Left kidney (tissue), 2 donors: ENCODE results near the gene RBM47. TPM values are rescaled to one million over a fixed set of nuclear protein-coding genes. Genes with fewer than 3 reads are reported as not detected.
A peak's percentile ranks its signal among the peaks of the same experiment; 100 is the strongest.
"Not testable (repeated sequence)": the region's sequence is repeated elsewhere in the genome, so short reads cannot be mapped to it uniquely, and the experiment has no call there.

ENCODE experiments used
- DNase-seq: peaks from one replicate; pipeline ENCODE4 v3.0.0-alpha.2; 2013
- polyA plus RNA-seq: library from polyadenylated mRNA; unstranded; fragments of 120-200 nt; gene quantifications from one replicate; pipeline ENCODE4 v1.2.1, GENCODE V29; 2013; ENCODE audit not compliant: insufficient read length

The RBM47 gene
- polyA plus RNA-seq, 1 donor: 86.9 TPM

DNA sequence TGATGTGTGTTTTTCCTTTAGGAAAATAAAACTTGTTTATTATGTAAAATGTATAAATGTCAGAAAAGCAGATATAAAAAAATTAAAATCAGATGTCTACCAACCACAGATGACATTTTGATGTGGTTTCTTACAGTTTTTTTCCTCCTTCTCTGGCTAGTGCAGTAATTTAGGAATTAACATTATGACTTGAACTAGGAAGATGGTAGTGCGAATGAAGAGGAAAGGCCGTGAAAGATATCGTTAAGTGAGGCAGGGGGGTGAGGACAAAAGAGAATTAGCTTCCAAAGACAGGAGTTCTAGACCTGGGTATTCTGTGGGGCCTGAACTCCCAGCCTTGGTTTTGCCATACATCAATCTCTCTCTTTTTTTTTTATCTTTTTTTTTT is 98.0 kb downstream of the RBM47 start:
- no peak for DNase-seq

DNA sequence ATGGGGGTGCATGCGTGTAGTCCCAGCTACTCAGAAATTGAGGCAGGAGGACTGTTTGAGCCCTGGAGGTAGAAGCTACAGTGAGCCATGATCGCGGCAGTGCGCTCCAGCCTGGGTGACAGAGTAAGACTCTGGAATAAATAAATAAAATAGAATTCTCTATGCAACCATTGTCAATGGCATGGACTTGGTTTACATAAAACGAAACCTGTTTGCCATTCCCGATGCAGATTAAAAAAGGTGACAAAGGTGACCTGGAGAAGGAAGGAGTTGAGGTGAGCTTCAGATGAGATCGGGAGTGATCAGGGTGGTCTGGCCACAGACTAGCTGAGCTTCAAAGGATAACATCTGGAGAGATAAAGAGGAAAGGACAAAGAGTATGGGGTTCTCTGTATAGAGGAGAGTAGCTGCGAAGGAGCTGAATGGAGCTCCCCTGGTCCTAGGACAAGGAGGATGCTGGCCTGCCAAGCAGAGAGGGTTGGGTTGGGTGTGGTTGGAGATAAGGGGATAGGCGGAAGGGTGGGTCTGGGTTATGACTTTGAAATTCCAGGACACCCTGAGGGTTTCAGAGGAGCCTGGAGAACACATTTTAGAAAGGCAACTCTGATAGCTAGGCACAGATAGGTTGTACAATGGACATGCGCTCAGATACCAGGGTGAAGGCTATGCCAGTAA is 98.6 kb downstream of the RBM47 start:
- no peak for DNase-seq

DNA sequence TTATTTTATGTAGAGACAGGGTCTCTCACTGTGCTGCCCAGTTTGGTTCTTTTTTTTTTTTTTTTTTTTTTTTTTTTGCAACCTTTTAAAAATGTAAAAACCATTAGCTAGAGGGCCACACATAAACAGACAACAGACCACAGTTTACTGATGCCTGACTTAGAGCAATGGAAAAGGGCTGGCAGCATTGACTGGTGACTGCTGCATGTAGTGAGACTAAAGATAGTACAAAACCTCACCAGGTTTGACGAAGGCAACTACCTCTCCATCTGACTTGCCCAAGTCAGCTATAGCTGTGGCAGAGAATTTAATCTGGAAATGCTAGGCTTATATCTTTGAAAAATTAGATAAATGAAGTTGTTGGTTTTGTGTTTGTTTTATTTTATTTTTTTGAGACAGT is 102.9 kb downstream of the RBM47 start:
- no peak for DNase-seq

DNA sequence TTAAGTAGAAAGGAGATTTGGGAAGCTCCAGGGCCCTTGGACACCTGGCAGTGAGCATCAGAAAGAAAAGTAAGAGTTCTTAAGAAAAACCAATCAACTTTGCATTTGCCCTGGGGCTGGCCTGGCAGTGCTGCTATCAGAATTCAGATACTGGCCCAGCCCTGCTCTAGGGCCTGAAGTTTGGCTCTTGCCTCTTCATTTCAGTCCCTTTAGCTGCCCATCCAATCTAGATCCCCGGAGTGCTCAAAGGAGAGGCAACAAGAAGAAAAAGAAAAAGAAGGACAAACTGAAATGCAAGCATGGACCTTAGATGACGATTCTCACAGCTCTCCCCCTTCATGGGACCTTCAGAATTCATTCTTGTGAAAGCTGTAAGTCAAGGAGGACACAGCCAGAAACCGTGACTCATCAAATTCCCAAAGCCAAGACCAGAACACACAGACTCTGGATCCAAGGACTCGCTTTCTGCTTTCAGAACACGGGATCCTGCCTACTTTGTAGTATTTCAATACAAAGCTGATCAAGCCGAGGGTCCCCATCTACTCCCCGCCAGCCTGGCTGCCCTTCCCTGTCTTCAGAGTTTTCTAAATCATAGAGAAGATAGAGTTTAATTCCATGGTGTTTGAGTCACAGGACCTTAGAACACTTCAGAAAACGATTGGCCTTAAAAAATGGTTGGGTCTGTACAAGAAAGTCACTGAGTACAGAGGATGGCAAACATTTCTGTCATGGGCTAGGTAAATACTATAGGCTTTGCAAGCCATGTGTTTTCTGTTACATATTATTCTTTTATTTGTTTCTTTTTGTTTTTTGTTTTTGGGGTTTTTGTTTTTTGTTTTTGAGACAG is 103.7 kb downstream of the RBM47 start:
- no peak for DNase-seq

DNA sequence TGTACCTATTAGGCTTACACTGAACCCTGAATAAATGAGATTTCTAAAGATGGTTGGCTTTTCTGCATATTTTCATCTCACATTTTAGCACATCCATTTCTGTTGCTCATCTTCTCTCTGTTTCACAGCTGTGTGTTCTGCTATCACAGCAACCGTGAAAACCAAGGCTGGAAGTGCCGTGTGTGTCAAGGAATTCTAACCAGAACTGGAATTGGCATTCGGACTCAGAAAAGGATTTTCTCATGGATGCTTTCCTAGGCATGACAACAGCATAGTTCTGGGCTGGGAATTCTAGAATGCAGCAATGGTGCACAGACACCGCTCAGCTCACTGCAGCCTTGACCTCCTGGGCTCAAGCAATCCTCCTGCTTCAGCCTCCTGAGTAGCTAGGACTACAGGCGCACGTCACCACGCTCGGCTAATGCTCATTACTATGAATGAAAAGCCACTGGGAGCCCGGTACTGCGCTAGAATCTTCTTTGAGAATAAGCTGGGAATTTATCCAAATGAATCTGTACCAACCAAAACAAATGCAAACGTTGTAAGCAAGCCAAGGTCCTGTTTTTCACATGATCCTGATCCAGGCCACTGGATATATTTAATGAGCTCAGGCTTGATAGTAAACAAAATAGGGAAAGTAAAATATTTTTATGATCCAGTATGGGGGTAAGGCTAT is 105.2 kb downstream of the RBM47 start:
- no peak for DNase-seq

DNA sequence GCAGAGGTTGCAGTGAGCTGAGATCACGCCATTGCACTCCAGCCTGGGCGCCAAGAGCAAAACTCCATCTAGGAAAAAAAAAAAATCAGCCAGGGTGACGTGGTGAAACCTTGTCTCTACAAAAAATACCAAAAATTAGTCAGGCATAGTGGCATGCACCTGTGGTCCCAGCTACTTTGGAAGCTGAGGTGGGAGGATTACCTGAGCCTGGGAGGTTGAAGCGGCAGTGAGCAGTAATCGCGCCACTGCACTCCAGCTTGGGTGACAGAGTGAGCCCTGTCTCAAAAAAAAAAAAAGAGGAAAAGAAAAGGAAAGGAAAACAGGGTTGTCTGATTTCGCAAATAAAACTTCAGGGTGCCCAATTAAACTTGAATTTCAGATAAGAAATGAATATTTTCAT is 106.1 kb downstream of the RBM47 start:
- no peak for DNase-seq

DNA sequence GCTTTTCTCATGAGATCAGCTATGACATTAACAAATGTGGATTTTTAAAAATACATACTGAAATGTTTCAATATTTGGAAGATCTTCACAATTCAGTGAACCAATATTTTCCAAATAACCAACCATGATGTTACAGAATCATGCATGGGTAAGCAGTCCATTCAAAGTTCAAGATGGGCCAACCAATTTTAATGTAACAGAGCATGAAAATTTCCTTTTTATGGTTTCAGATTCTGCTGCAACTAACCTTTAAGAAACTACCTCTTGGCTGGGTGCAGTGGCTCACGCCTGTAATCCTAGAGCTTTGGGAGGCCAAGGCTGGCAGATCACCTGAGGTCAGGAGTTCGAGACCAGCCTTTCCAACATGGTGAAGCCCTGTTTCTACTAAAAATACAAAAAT is 107.7 kb downstream of the RBM47 start:
- DNase-seq: no peak

DNA sequence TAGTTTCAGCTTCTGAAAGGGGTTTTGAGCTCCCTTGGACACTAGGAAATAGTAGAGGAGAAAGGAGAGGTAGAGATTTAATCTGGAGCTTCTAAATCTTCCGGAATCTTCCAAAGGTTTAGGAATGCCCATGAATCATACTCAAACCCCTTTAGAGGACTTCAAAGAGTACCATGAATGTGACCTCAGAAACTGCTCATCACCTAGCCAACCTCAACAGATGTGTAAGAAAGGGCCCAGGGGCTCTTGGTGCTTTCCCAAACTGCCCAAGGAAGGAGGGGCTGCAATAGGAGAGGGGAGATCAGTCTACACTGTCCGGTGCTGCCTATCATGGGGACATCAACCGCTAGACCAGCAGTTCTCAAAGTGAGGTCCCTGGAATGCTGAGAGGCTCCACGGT is 109.1 kb downstream of the RBM47 start:
- no peak for DNase-seq

DNA sequence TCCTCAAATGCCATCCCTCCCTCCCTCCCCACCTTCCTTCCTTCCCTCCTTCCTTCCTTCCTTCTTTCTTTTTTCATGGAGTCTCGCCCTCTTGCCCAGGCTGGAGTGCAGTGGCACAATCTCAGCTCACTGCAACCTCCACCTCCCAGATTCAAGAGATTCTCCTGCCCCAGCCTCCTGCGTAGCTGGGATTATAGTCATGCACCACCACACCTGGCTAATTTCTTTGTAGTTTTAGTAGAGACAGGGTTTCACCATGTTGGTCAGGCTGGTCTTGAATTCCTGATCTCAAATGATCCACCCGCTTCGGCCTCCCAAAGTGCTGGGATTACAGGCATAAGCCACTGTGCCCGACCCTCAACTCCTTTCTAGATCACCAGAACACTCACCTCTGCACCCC is 112.6 kb downstream of the RBM47 start:
- DNase-seq: not testable (repeated sequence)

DNA sequence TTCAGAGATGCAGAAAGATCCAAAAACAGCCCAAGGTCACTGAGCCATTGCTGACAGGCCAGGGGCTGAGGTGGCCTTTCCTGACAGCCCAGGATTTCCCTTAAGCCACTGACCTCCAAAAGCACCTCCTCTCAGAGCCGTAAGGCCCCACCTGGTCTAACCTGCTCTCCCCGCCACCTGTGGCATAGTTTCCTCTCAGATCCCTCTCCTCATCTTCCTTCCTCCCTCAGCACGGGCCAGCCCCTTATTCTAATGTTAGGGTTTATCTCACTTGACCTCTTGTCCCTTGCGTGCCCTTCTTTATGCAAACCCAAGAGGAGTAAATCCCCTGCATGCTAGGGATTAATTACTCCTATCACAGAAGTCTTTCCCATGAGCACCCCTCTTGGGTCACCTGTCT is 113.0 kb downstream of the RBM47 start:
- no peak for DNase-seq

DNA sequence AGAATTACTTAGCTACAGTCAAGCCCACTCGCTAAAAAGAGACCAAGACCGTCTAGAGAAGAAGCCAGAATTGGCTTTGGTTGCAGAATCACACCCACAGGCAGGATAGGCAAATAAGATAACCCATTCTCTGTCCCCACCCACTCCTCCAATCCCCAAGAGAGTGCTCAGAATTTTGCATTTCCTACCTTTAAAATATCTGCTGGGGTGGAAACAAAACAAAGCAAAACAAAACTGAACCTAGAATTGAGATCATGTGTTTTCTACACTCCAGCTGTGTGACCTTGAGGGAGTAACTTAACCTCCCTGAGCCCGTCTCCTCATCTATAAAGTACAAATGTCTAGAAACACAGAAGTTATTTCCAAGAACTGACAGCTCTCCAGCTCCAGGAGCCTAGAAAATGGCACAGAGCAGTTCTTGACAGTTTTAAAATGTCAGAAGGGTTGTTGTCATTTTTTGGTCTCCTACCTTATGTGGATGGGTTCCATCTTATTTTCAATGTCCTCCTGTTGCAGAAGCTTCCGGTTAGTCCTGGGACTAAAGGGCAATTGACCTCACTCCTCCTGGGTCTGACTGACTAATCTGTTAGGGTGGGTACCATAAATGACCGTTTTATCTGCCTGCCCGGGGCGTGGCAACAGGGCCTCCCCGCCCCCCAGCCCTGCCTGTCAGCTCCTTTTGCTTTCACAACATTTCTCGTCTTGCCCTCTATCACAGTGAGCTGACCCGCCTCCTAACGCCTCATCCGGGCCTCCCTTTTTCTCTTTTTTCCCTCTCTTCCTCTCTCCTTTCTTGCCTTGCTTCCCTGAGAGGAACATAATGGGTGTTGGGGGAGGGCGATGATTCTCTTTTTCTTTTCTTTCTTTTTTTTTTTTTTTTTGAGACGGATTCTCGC is 114.0 kb downstream of the RBM47 start:
- no peak for DNase-seq

DNA sequence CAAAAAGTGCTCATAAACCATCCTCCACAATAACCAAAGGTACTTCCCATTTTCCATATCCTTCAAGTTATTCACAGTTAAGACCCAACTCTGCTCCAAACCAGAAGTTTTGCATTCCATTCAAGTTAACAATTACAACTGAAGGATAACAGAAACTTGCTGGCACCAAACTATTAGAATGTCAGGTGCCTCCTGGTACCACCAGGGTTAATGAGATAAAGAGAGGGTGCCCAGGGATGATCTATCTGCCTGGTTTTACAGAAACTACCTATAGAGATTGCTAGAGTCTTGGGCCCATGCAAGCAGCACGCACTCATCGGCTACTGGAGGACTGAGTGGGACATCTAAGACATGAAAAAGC is 114.6 kb downstream of the RBM47 start:
- DNase-seq: peak; percentile 74

DNA sequence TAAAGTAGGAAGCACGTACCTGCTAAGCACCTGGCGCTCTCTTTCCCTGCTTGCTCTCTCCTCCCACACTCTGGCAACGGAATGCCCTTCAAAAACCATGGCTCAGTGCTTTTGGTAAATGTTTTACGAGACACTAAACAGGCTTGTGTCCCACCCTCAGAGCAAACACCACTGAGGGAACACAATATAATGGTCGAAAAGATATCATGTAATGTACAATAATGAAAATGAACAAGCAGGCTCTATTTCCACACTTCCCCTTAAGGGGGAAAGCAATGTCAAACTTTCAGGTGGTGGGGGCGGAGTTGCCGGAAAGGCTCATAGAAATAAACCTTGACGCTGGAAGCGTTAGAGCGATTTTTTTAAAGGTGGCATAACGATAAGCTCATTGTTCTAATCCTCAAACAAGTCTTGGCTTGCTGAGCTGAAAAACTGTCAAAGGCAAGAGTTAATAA is 115.1 kb downstream of the RBM47 start:
- peak; percentile 78 for DNase-seq

DNA sequence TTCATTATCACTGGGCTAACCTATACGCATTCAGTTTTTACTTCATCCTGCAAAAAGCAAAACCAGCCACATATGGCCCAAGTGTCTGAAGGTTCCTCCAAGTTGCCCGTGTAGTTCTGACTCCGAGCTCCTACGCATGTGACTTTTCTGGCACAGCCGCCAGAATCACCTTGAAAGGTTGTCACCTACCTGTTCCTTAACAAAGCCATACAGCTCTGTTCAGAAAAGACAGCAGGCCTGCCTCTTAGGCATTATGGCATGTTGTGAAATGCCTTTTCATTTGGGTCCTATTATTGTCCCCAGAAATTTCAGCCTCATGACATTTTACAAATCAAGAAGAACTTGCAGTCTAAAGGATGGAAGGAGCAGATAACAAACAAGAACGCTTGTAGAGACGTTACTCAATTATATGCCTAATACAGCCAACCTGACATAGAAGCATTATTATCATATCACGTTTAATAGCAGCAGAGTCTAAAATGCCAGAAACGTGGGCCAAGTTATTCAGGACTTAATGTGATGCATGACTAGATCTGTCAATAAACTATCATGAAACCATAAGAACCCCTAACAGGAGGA is 118.5 kb downstream of the RBM47 start:
- DNase-seq: no peak

DNA sequence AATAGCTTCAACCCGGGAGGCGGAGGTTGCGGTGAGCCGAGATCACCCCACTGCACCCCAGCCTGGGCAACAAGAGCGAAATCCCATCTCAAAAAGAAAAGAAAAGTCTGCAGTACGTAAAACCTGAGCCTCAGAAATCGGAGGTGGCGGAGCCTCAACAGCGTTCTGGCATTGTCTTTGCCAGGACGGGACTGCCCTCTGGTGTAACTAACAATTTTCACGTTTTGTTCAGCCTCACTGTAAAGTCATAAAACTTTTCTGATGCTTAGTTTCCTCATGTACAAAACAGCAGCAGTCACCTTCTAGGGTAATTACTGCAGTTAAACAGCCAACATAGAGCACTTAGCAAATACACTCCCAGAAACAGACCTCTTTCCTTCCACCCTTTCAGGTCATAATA is 121.7 kb downstream of the RBM47 start:
- no peak for DNase-seq

DNA sequence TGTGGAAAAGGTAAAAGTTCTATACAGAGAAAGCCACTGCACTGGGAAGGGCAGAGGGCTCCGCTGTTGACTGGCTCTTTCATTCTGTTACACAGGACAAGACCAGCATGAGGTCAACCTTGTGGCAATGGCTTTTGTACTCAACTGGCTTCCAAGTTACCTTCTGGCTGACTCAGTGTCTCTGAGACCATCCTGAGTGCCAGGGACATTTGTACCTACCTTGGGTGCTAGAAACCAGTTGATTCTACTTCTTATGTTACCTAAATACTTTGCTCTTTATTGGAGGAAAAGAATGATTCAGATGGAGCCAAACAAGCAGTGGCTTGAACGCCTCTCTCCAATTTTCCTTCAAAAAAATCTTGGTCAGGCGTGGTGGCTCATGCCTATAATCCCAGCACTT is 123.2 kb downstream of the RBM47 start:
- DNase-seq: no peak

DNA sequence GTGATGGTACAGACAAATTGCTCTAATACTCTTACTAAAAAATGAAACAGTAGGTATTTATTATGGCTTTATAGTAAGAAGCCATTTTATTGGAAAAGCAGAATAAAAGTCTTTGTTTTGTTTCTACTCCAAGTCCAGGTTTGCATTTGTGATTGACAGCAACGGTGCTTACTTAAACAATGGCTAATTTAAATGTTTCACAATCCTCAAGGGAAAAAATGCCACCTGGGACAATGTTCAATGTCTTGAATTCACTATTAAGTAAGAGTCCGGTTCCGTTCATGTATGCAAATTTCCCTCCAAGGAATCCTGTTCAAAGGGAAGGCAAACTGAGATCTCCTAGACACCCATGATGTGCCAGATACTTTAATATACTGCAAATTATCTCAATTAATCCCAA is 123.6 kb downstream of the RBM47 start:
- DNase-seq: no peak

DNA sequence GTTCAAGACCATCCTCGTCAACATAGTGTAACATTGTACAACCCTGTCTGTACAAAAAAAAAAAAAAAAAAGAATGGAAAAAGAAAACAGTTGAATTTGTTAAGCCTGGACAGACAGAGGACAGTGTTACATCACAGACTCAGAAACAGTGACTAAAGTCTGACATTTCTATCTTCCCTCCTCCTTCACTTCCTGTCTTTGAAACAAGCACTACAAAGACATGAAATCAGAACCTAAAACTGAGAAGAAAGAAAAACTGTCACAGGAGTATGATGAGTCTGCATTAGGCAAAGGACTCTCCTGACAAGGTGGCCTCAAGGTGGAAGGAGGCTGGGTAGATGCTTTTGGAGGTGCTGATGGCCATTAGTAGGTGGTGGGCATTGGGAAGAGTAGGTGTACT is 126.7 kb downstream of the RBM47 start:
- no peak for DNase-seq

DNA sequence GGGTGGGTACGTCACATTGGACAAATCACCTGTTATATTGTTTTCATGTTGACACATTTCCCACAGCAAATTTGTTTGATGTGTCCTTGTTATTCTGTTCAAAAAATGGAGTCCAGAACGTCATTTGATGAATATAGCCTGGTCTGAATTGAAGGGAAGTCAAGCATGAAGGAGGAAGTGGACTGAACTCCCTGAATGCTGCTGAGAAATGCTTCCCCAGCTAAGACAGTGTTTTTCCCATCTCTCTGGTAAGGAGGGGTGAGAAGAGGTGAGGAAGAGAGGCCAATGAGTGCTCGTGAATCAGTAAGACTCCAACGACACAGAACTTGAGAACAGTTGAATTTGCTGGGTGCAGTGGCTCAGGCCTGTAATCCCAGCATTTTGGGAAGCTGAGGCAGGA is 127.4 kb downstream of the RBM47 start:
- DNase-seq: no peak

DNA sequence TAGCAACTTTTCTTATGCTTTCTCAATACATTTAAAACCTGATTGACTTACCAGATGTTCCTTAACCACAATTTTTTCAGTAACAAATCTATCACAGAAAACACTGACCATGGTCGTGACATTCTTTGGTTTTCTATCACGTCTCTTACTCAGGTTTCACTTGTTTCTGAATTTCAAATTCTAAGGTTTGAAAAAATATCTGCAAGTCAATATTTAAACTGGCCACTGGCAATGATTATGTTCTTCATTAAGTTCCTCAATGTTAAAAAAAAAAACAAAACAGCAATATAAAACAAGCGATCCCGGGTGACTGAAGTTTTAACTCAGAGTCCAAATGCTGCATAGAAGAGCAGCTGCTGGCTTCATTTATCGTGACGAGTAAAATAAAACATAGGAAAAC is 128.9 kb downstream of the RBM47 start:
- no peak for DNase-seq

DNA sequence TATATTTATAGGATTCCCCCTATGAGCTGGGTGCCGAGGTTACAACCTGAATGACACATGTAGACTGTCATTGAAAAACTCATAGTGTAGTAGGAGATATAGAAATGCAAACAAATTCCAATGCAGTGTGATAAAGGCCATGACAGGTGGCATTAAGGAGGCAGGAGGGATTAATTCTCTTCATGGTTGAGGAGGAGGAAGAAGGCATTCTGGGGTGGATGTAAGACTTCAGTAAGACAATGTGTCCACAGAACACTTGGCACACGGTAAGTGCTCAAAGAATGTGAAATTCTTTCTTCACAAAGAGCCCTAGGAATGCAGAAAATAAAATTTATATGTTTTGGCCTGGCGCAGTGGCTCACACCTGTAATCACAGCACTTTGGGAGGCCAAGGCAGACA is 136.5 kb downstream of the RBM47 start:
- no peak for DNase-seq

DNA sequence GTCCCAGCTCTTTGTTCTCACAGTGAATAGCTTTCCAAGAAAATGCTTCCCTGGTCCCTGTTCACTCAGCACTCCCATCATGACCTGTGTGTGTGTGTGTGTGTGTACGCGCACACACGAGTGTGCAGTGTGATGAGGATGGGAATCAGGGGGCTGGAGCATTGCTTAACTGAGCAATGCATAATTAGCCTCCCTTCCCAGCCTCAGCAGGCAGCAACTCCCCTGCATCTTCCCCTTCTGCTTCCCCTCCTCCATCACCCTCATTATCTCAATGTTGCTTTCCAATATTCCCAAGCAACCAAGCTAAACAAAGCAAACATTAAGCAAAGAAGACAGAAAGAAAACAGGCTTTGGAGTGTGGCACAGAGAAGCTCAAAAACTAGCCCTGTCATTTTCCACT is 137.0 kb downstream of the RBM47 start:
- DNase-seq: no peak
